GM21367 (cell line): ENCODE data around the gene PTPRN2.

Source experiments
- ATAC-seq: cut with Tn5 transposase; IDR thresholded peaks from one replicate; pipeline ENCODE4 v1.9.1; 2021; ENCODE audit not compliant: unreplicated experiment

Gene PTPRN2

DNA sequence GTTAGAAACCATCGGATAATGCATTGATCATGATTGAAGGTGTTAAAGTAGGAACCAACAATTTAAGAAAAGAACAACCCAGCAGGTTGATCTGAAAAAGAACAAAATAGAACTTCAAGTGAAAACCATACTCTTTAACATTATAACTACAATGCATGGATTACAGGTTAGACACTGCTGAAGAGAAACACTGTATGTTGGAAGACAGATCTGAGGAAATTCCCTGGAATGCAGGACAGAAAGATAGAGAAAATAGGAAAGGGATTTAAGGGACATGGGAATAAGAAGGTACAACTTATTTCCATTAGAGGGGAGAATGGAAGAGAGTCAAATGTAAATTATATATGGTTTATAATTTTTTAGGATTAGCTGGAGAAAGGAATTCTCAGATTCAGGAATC lies 947.5 kb downstream of the PTPRN2 start:
- no peak for ATAC-seq

DNA sequence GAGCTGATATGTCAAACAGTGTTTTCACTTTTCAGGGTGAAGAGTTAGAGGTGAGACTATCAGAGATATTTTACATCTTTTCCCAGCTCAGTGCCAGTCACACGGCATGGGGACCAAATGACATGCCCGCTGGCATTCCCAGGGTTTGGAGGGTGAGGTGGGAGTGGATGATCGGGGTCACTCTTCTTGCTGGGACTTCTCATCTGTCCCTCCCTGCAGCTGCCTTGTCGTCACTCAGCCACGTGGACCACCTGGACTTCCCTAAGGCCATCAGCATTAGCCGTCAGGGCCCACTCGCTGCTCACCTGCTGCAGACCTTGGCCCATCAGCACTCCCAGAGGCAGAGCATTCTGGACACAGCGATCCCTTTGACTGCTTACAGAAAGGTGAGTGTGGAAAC lies 949.1 kb downstream of the PTPRN2 start:
- ATAC-seq, result no peak

DNA sequence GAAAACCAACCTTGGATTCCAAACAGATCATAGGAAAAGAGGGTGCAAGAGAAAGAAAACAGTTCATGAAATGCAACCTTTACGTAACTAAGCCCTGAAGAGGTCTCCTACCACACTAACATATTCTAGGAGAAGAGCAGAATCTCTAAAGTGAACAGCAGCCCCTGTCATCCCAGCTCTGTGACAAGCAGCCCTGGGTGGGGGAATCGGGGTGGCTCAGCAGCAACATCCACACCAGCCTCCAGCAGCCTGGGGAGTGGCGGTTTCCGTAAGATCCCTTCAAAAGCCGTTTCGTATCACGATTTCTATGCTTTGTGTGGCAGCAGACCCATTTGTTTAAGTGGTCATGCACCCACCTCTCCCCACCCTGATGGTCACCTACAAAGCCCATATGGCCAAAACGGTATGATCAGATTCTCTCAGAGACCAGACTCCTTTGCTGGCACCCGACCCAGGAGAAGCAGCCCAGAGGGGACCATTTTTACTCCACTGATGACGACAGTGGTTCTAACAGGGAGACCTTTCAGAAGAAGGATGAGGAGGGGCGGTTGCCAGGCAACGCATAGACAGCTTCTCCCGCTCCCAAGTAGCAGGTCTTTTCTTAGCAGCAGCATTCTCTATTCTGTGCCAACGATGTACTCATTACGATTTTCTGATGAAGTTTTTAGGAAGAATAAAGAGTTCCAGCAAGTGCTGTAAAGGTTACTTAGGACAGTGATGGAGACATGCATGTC lies 950.2 kb downstream of the PTPRN2 start:
- ATAC-seq, result no peak

DNA sequence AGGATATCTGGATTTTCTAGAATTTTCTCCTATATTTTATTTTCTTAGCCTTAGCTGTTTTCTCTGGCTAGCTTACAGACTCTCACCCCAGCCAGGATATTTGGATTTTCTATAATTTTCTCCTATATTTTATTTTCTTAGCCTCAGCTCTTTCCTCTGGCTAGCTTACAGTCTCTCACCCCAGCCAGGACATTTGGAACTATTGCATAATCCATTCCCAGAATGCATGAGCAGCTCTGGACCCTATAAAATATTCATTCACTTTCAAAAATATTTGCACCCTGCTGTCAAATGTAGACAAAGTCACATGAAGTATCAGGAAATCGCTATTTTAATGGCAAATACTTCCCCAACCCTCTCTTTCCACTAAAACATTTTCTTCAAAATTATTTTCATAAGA lies 952.0 kb downstream of the PTPRN2 start:
- ATAC-seq, result no peak

DNA sequence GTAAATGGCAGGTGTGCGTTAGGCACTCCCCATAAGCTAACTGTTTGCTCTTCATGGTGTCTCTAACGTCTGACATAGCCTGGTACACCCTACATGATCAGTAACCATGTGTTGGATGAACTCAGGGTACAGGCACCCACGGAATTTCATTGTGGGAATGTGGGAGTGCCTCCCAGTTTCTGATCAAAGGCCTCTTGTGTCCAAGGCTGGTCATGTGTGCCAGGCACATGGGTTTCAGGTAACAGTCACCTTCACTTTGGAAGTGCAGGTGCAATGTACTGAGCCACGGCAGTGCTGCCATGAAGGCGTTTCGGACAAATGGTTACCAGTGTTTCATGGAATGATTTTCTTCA lies 952.5 kb downstream of the PTPRN2 start:
- ATAC-seq, result no peak

DNA sequence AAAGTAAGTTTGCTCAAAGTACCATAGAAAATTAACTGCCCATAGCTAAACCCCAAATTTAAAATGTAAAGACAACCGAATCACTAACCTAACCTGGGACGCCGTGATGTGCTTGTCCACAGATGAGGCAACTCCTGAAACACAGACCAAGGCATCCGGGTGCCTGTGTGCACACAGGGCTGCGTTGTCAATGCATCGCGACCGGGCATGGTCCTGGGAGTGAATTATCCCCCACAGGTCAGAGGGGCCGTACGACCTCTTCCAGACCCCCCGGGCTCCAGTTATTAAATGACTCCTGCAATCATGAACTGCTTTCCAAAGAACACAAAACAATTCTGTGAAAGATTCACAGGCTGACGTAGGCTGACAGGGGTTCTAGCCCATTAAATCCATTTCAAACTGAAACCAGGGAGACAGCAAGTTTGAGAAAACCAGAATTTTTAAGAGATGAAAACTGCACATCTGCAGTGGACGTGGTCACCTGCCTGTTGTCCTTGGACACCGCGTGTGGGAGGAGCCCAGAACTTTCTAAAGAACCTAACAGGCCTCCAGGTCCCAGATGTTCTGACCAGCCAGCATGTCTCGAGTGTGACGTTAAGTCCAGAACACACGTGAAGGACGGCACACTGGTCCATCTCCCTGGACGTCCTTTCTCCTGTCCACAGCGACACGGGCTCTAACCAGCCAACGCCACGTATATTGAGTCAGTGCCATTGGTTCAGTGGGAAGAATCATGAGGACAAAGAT lies 953.0 kb downstream of the PTPRN2 start:
- ATAC-seq, result no peak

DNA sequence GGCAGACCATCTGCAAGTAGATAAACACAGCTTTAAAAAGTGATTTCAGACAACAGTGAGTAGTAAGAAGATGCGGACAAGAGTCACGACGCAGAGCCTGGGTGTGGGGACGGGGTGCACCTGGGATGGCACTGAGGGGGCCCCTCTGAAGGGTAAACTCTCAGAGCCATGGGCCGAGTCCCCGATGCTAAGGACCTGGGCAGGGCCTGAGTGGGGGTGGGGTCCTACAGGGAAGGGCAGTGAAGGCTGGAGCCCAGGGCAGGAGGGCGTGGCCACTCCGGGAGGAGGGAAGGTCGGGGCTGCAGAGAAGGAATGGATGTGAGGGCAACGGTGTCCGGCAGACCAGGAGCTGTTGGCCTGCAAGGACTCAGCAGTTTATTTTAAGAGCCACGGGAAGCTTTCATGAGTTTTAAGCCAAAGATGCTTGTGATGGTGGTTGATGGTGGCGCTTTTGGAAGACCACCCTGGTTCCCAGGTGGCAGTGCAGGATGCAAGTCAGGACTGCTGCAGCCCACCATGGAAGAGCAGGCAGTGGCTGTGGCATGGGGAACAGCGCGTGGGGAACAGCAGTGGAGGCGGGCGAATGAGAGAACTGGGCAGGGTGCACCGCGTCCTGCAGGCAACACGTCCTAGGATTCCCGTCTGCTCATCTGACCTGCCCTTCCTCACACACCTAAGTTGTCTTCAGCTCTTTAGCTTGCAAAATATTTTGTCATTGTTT lies 954.0 kb downstream of the PTPRN2 start:
- ATAC-seq, result no peak

DNA sequence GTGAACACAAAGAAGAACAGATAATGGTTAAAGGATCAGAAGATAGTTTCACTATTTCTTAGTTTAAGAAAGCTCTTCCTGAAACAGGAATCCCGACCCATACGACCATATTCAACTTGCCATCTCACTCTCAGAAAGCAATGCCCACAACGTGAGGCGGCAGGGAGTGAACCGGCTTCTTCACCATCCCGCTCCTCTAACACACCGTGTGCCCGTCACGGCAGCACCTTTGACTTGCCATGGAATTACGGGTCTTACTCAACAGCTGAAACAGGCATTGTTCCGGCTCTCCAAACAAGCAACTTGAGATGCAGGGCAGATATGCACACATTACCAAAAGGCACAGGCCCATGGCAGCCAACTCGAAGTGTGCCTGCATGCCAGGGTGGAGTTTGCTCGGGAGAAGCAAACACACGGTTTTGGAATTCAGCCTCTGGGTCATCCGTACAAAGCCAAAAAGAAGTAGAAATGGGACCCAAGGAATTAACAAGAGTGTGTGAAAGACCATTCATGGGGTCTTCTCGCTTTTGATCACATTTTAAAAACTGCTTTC lies 957.2 kb downstream of the PTPRN2 start:
- ATAC-seq, result no peak

DNA sequence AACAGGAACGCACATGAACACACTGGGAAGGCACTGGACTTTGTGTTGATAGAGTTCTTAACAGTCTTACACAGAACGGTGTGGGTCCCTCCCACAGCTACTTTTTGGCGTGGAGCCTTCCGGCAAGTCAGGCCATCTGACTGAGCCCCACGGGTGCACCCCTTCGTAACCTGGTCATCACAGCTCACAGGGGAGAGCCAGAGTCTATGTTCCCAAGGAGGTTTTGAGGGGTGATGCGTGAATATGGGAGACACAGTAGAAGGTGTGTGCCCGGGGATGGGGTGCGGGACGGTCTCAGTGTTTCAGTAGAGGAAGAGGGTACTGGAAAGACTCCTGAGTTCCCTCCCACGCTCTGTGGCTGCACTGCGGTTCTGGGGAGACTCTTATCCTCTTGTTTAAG lies 959.2 kb downstream of the PTPRN2 start:
- no peak for ATAC-seq

DNA sequence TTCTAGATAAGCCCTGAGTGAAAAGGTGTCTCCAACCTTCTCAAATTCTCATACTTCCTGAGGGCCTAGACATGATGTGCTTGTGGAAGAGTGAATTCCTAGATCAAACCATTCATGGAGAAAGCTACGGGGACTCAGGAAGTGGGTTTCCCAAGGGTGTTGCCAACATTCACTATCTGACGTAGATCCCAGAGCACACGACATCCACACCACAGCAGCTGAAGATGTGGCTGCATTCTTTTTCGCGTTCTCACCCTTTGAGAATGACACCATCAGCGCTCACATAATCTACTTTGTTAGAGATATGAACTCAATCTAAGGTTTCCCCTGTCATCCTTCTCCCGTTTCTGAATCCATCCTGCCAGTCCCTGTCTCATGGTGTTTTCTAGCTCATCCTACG lies 960.0 kb downstream of the PTPRN2 start:
- ATAC-seq, result no peak

DNA sequence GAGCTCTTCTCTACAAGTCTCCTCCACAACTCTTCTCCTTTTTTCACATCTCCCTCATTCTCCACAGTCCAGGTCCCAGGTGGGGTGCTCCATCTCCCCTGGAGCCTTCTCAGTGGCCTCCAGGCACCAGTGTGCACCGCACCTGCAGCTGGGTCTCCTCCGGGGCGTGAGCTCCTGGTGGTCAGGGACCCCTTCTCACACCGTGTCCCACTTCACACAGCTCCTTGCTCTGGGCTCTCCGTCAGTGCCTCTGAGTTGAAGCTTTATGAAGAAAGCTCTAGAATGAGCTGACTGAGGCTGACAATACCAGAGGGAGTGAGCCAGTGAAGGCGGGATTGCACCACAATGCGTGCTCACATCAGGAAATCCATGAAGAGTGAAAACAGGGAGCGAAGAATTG lies 960.6 kb downstream of the PTPRN2 start:
- no peak for ATAC-seq

DNA sequence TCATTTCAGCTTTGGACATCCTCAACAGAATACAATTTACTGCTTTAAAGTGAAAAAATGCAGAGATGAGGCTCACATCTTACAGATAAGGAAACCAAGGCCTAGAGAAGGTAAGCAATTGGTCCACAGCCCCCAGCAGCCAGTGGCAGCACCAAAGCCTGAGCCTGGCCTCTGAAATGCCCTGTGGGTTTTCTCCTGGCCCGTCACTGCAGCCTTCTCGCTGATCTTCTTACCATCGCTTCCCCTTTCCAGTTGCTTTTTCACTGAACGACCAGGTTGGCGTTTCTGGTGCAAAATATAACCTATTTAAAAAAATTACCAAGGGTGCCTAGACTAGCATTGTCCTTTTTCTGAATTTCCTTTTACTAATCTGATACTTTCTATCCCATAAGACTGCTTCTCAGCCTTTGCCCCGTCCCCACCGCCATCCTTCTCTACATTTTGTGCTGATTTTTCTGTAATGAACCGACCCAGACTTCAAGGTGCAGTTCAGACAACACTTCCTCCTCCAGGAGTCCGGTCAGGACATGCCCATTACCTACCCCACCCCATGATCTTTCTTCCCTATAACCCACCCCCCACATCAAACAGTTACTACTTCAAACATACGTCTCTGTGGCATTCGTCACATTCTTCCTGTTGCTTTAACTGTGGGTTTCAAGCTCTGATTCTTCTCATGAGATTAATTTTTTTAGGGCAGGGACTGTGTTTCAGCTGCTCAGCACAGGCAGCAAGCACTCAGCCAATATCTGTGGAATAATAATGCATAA lies 961.5 kb downstream of the PTPRN2 start:
- ATAC-seq, result no peak

DNA sequence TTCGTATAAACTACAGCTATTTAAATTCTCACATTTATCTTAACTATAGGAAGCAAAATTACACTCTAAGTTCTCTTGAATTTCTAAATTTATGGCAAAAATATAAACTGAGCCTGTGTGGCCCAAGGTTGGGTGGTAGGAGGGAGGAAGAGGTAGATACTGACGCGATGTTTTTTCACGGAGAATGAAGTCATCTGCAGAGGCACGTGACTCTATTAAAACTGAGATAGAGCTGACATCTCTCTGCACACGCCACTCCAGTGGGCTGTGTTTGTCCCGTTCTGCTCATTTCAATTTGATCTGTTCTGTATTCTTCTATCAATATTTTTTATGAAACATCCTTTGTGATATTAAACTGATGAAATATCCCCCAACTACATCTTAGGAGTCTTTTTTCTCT lies 964.1 kb downstream of the PTPRN2 start:
- ATAC-seq, result no peak

DNA sequence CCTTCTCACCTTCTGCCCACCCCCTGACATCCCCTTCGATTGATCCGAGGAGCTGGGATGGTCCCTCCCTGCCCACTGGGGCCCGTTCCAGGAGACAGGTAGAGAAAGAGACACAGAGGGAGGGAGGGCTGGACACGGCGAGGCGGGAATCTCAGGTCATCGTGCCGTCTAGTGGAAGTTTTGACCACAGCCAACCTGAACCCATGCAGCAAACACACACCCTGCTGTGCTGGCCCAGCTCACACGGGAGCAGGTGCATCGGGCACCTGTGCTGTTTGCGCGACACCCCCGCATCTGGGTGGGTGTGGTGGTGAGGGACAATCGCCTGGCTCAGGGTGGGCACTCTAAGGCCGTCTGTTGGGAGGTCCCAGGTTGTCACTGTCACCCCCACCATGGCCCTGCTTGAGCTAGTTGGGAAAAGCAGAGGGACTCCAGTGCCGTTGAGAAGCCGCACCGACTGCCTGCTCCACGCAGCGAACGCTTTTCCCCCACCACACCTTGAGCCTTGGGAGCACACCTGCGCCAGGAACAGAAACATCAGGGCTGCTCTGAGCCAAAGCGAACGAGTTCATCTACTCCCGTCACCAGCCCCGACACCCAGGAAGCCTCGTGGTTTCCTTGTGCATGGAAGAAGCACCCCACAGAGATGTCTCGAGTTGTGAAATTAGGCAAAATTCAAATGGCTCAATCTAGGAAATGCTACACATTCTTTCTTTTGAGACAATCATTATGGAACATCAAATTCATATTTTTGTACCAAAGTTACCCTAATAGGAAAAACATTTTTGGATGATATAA lies 965.0 kb downstream of the PTPRN2 start:
- no peak for ATAC-seq

DNA sequence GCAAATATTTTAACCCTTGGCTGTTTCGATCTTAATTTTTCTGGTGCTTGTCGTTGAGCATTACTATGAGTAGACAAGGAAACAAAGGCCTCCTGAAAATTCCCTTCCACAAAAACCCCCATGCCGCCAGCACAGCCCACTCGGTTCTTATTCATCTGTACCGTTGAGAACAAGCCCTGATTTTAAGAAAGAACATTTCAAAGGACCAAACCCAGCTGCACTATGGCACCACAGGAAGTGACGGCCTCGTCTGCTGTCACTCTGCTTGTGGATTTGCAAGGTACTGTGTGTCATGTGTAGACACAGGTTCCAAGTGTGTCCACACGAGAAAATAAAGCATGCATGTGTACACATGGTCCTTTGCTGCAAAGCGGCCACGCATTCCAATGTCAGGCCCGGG lies 965.6 kb downstream of the PTPRN2 start:
- ATAC-seq, result no peak

DNA sequence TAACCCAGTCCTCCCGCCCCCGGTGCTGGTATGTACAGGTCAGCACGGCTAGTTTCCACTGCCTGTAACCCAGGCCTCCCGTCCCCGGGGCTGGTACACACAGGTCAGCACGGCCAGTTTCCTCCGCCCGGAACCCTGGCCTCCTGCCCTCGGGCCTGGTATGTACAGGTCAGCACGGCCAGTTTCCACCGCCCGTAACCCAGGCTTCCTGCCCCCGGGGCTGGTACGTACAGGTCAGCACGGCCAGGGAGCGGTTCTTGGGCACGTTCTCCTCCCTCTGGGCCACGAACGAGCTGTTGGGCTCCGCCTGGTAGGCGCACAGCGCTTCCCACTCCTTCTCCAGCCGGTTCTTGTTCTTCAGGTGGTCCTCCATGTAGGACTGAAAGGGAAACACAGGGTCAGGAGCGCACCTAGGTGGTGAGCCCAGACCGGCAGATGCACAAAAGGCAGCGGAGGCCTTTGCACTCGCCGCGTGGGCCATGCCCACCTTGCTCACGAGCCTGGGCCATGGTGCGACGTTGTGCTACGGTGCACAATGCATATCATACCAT lies 966.4 kb downstream of the PTPRN2 start:
- no peak for ATAC-seq

DNA sequence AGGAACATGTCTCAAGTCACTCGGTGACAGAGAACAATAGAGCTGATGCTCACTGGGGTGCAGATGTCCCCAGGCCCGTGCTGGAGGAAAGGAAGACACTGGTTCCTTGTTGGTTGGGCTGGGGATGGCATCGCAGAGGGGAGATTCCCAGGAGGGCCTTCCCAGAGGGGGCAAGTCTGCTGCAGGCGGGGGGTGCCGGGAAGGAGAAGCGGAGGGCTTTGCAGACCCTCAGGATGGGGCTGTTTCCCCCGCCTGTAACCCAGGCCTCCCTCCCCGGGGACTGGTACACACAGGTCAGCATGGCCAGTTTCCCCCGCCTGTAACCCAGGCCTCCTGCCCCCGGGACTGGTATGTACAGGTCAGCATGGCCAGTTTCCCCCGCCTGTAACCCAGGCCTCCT lies 967.0 kb downstream of the PTPRN2 start:
- ATAC-seq, result no peak

DNA sequence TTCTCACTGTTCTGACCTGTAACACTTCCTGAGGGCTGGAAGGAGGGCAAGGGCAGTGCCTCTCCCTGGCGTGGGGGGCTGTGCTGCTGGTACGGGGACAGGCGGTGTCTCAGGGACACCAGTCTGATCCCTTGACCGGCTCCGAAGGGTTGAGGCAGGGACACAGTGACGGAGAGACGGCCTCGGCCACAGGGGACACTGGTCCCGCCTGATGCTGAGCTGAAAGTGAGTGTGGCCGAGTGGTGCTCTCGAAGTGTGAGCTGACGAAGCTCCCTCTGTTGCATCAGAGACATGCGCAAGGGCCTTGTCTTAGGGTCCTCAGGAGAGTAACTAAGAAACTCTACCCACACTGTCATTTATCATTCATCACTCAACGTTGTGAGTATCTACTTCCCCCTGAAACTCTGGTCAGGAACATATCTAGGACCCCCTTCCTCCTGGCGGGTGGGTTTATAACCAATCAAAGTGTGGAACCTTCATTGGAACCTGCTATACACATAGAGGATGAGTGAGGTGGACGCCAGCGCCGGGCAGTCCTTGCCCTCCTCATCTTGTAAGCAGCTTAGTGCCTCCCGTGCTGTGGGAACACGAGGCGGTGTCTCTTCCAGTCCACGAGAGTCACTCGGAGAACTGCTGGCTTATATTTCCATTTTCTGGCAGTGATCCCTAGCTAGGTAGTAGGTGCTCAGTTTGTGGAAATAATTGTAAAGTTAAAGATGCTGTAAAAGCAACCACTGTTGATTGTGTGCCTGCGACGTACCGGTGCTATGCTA lies 967.7 kb downstream of the PTPRN2 start:
- ATAC-seq, result no peak
